VCaP (cell line): ENCODE data around the gene FZD1.

Experiments used
- H3K27ac ChIP-seq: fragments of 450-650 bp; 2 replicates; pipeline ENCODE4 v1.5.1; 2017
- CTCF ChIP-seq: fragments of 450-650 bp; conservative IDR thresholded peaks from 2 replicates; pipeline ENCODE4 v1.5.1; 2017; ENCODE audit warnings: mild to moderate bottlenecking, moderate library complexity

The FZD1 gene

GRCh38 chr7:91264046-91264923, at the start of gene FZD1:
Gene FZD1, plus strand, starts transcription at chr7:91264433. Its CDS starts 448 bp downstream, at chr7:91264881.
- peak within 1 kb of the TSS; percentile 86 for H3K27ac ChIP-seq
- no peak; the same call in none of the 2 replicates for TF ChIP-seq CTCF

GRCh38 chr7:91226411-91226810, 37.8 kb upstream of the FZD1 start:
- no peak for TF ChIP-seq CTCF
- no peak overlapping the region for H3K27ac ChIP-seq

- no peak for TF ChIP-seq CTCF
Measured at GRCh38 chr7:91228327-91228726, 35.9 kb upstream of the FZD1 start.

GRCh38 chr7:91228927-91229558, 35.2 kb upstream of the FZD1 start:
- no peak for TF ChIP-seq CTCF
- no peak overlapping the region for H3K27ac ChIP-seq

More at GRCh38 chr7:91228327-91228726, 35.9 kb upstream of the FZD1 start:
- H3K27ac ChIP-seq = no peak overlapping the region

- no peak overlapping the region for H3K27ac ChIP-seq
- TF ChIP-seq CTCF = no peak
Measured at GRCh38 chr7:91230100-91230499, 34.1 kb upstream of the FZD1 start.

- no peak for TF ChIP-seq CTCF
Measured at GRCh38 chr7:91230503-91230902, 33.7 kb upstream of the FZD1 start.

GRCh38 chr7:91233212-91233611, 31.0 kb upstream of the FZD1 start:
- TF ChIP-seq CTCF = no peak
- H3K27ac ChIP-seq = no peak overlapping the region

More at GRCh38 chr7:91230503-91230902, 33.7 kb upstream of the FZD1 start:
- H3K27ac ChIP-seq = no peak overlapping the region
